ENCODE measurements around the gene DUSP16.

DNA sequence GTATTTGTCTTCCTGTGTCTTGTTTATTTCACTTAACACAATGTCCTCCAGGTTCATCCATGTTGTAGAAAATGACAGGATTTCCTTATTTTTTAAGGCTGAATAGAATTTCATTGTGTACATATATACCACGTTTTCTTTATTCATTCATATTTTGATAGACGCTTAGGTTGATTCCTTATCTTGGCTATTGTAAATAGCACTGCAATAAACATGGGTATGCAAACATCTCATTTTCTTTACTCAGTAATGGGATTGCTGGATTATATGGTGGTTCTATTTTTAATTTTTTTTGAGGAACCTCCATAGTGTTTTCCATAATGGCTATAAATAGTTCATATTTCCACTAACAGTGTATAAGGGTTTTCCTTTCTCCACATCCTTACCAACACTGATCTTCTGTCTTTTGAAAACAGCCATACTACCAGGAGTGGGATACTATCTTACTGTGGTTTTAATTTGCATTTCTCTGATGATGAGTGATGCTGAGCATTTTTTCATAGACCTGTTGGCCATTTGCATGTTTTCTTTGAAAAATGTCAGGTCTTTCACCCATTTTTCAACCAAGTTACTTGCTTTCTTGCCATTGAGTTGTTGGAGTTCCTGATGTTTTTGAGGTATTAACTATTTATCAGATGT, 32.8 kb downstream of the DUSP16 start:
- TF ChIP-seq POLR2AphosphoS5 (IDR thresholded peaks at IDR 0.05; ENCODE audit: low read depth, low read length): no peak
- no peak for TF ChIP-seq TAF1 (IDR thresholded peaks at IDR 0.05; ENCODE audit: borderline replicate concordance, low read depth, low read length)

Measured in GM12892 (cell line).